NCI-H146 treated with DMSO at 0.1 percent for 48 hours (cell line): ENCODE data around the gene AXDND1.
"Not testable (repeated sequence)": the region's sequence is repeated elsewhere in the genome, so short reads cannot be mapped to it uniquely, and the experiment has no call there.

Experiments
- DNase-seq: peaks from one replicate; lab custom pipeline; 2025; ENCODE audit not compliant: unreplicated experiment; lab: John Stamatoyannopoulos, UW

AXDND1 gene

DNA sequence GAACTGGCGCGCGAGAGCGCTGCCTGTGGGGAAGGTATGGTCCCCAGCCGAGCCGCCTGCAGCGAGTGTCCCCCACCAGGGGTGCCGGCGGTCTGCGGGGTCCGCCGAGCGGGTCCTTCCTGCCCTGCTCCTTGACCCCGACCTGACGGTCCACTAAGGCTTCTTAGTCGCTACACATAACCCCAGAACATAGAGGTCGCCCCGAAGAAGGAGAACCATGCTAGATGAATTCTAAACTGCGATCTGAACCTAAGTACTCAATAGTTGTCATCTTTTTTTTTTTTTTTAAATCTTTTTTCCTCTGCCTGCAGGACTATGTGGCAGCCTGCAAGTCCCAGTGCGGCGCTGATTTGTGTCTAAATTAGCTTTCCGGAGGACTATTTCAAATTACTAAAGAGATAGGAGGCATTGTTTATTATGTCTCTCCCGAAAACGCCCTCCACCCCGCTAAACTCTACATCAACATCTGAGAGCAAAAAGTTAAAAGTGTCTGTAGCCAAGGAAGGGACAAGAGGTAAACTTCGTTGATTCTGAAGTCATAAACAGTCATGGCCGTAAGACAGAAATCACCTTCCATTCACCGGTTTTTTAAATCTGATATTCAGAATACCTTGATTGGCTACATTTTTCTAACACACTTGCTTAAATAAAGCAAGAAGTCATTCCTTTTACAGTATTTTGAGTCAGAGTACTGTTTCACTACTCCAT is 476 bp downstream of the AXDND1 start:
- no peak for DNase-seq

DNA sequence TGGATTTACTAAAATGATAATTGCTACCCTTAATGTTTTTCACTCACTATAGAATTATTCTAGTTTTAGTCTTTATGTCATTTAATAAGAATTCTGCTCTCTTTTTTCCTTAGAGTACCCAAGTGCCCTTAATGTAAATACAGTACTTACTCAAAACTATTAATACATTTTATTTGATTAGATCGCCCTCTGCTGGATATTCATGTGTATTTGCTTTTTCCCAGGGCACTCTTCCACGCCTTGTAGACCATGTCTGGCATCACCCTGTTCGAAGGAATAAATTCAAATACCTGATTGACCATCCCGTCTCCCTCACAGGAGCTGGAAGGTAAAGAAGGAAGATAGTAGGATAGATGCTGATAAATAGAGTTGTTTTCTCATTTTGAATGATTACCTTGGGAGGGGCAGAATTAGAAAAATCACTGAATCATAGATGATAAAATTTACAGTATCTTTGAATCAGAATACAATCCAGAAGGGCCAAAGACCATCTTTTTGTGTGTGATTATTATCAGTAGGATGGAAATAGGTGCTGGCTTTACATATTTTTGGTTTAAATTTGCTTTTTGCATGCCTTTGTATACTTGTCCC is 4.1 kb downstream of the AXDND1 start:
- peak; percentile 66 for DNase-seq

DNA sequence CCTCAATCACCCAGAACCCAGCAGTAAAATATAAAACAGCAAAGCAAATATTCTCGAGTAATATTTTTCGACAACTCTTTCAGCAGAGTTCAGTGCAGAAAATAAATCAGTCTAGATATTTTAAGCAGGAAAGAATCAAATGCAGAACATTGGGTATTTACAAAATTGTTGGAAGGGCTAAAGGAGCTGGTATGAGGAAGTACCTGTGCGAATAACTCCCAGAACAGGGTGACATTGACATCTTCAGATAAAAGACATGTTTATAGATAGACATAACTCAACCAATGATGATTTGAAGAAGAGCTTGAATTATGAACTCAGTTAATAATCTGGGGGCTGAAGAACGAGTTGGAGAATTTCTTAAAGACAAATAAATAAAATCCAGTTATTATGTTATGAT is 6.4 kb downstream of the AXDND1 start:
- DNase-seq, result no peak

DNA sequence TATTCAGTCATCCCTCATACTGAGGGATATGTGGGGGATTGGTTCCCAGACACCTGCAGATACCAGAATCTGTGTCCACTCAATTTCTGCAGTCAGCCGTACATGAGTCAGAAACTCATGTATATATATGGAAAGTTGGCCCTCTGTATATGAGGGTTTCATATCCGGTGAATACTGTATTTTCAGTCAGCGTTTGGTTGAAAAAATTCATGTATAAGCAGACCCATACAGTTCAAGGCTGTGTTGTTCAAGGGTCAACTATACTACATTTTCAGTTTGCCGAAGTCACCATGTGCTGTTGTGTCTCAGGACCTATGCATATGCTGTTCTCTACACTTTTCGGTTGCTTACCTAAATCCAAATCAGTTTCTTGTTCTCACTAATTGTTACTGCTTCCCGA is 10.5 kb downstream of the AXDND1 start:
- DNase-seq, result no peak

DNA sequence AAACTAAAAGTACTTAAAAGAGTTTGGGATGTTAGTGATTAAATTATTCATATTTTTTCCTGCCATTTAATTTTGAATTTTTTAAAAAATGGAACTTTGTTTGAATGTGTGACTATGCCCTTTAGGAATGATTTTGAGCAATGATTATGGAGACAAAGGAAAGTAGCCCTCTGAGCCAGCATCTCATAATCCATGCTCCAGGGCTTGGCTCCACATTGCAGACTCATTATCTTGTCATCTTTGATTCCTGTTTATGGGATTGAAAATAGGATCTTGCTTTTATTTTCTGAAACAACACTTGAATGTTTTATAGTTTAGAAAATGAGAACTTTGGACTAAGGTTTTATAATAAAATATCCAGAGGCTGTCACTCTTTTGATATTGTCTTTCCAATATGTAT is 14.5 kb downstream of the AXDND1 start:
- no peak for DNase-seq

DNA sequence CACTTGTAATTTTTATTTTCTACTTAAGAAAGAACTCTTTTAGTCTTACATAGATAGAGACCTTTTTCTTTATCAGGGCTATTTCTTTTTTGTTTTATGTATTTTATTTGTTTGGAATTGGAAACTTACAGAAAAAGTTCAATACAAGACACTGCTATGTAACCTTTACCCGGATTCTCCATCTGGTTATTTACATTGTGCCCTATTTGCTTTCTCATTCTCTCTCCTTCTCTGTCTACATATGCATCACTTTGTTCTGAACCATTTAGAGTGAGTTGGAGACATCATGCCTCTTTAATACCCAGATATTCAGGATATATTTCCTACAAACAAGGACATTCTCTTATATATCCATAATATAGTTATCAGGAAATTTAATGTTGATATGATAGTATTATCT is 18.3 kb downstream of the AXDND1 start:
- no peak for DNase-seq

DNA sequence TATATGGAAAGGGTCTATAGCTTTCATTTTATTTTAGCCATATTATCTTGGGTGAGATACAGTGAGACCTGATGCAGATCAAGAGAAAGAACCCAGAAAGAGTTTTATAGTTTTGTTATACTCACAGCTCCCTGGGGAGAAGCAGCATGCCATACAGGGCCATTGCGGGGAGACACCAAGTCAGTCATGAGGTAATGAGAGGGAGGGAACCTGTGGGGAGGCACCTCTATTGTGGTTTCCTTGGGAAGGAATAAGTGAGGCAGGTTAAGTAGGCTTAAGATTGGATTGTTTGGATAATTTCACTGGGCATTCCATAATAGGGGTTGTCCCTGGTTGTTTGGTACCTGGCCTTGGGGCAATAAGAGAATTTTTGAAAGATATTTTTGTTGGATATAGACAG is 19.7 kb downstream of the AXDND1 start:
- DNase-seq, result no peak

DNA sequence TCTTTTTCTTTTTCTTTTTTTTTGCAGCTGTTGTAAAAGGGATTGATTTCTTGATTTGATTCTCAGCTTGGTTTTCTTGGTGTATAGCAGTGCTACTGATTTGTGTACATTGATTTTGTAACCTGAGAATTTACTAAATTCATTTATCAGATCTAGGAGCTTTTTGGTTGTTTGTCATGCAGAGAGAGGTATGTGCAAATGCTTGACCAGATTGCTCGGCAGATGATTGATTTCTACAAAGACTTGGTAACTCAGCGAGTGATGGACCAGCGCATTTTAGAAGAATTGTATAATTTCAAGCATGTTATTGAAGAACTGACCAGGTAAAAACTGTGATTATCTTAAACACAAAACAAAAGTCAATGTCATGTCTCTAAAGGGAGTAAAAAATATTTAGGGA is 27.9 kb downstream of the AXDND1 start:
- DNase-seq, result no peak

DNA sequence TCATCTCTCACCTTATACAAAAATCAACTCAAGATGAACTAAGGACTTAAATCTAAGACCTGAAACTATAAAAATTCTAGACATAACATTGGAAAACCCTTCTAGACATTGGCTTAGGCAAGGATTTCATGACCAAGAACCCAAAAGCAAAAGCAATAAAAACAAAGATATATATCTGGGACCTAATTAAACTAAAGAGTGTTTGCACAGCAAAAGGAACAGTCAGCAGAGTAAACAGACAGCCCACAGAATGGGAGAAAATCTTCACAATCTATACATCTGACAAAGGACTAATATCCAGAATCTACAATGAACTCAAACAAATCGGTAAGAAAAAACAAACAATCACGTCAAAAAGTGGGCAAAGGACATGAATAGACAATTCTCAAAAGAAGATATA is 33.6 kb downstream of the AXDND1 start:
- DNase-seq, result not testable (repeated sequence)

DNA sequence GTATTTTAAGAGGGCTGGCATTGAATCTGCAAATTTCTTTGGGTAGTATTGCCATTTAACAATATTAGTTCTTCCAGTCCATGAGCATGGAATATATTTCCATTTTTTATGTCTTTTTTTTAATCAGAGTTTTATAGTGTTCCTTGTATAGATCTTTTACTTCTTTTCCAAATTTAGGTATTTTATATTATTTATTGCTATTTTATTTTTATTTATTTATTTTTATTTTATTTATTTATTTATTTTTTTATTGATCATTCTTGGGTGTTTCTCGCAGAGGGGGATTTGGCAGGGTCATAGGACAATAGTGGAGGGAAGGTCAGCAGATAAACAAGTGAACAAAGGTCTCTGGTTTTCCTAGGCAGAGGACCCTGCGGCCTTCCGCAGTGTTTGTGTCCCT is 52.0 kb downstream of the AXDND1 start:
- DNase-seq, result not testable (repeated sequence)

DNA sequence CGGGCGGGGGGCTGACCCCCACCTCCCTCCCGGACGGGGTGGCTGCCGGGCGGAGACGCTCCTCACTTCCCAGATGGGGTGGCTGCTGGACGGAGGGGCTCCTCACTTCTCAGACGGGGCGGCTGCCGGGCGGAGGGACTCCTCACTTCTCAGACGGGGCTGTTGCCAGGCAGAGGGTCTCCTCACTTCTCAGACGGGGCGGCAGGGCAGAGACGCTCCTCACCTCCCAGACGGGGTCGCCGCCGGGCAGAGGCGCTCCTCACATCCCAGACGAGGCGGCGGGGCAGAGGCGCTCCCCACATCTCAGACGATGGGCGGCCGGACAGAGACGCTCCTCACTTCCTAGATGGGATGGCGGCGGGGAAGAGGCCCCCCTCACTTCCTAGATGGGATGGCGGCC is 52.9 kb downstream of the AXDND1 start:
- DNase-seq, result not testable (repeated sequence)

DNA sequence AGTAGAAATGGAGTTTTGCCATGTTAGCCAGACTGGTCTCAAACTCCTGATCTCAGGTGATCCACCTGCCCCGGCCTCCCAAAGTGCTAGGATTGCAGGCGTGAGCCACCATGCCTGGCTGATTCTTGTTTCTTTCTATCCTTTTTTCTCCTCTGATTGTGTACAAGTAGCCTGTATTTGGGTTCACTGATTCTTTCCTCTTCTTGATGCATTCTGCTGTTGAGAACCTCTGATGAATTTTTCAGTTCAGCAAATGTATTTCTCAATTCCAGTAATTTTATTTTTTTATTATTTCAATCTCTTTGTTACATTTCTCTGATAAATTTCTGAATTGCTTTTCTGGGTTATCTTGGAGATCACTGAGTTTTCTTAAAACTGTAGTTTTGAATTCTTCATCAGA is 58.8 kb downstream of the AXDND1 start:
- no peak for DNase-seq

DNA sequence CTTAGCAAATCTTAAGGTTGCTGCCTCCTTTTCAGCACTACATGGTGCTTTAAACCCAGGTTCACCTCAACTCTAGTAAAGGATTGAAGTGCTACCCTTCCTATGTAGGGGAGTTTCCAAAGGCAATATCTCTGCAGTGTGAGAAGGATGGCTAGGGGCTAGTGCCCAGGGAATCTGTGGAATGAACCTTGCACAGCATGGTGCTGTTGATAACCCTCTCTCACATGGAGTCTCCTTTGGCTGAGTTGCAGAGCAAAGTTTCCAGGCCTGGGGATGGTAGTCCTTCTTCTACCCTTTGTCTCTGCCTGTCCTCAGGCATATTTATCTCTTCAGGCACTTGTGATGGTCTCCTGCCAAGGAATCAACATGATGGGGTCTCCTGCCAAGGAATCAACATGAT is 59.4 kb downstream of the AXDND1 start:
- no peak for DNase-seq

DNA sequence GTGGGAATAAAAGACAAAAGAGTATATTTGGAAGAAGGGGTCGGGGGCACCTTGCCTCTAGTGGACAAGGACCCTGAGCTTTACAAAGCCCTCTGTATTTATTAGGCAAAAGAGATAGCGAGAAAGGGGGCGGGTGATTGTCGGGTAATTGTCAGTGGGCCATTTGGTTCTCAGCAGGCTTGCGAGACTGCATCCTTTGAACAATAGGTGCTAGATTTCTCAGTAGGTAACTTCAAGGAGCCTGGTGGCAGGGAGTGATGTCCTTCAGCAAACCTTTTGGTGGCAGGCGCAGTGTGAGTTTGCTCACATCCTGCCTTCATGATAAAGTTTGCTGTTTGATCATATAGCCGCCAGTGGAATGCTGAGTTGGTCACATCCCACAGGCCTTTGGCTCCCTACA is 71.4 kb downstream of the AXDND1 start:
- no peak for DNase-seq

DNA sequence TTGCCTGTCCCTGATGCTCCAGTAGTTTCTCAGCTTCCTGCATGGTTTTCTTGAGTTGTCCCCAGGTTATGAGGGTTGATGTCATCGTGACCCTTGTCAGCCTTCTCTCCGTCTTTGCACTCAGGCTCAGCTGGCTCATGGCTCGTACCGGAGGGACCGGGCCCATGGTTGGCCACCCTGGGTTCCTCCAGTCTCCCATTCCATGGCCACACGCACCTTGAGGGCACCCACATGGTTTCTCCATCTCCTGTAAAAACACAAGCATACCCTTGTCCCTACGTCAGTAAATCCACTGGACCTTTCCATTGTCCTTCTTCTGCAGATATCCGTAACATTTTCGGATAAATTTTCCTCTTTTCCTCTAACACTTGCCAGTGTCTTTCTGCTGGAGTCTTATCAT is 73.9 kb downstream of the AXDND1 start:
- DNase-seq, result not testable (repeated sequence)

DNA sequence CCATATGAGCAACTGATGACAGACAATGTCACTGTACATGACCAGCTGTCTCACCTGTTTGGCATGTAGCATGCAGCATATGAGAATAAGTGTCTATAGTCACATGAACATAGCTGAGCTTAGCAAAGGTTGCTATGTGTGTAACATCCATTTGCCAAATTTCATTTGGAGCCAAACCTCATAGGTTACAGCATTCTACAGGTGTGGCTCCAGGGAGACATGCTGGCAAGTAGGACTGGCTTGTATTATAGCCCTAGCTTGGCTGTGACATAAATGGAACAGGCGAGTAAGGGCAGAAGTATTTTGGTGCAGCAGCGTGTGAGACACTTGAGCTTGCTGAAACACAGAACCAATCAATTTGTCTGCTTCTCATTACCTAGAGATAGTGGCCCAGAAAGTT is 74.5 kb downstream of the AXDND1 start:
- not testable (repeated sequence) for DNase-seq

DNA sequence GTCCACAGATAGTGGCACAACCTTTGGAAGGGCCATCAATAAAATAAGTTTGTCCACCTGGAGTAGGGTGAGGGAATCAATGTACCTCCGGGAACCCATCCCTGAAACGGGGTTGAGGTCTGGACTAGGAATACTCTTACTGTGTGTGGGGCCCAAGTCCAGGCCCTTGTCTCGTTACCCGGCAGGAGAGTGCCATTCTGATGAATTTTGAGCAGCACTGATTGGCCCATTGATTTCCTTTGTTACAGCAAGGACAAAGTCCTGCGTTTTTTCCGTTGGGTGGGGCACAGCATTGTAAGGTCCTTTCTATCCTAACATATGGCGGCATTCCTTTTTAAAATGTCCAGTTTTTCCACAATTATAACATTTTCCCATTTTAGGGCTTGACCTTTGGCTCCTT is 75.2 kb downstream of the AXDND1 start:
- no peak for DNase-seq

DNA sequence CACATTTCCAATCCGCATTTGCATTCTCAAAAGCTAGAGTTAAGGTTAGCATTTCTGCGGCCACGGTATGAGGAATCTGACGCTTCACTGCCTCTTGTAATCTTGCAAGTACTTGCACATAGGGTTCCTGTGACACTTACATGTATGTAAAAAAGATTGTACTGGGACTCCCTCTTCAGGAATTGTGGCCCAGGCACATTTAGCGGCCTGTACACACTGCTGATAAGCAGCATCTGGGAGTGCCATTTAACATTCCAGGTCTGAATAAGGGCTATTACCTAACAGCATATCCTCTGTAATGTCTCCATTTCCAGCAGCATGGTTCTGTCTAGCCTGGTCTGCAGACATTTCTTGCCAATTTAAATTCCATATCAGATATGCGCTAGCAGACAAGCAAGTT is 75.7 kb downstream of the AXDND1 start:
- no peak for DNase-seq

DNA sequence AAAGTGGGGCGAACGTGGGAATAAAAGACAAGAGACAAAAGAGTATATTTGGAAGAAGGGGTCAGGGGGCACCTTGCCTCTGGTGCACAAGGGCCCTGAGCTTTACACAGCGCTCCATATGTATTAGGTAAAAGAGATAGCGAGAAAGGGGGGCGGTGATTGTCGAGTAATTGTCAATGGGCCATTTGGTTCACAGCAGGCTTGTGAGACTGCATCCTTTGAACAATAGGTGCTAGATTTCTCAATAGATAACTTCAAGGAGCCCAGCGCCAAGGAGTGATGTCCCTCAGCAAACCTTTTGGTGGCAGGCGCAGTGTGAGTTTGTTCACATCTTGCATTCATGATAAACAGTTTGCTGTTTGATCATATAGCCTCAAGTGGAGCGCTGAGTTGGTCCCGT is 77.1 kb downstream of the AXDND1 start:
- not testable (repeated sequence) for DNase-seq

DNA sequence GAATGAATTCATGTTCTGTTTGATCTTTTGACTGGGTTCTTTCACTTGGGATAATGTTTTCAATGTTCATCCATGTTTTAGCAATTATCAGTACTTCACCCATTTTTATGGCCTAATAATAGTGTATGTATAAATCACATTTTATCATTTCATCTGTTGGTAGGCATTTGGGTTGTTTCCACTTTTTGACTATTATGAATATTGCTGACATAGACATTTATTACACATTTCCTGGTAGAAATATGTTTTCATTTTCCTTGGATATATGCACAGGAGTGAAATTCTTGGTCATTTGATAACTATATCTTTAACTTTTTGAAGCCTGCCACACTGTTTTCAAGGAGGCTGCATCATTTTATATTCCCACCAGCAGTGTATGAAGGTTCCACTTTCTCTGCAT is 79.8 kb downstream of the AXDND1 start:
- no peak for DNase-seq

DNA sequence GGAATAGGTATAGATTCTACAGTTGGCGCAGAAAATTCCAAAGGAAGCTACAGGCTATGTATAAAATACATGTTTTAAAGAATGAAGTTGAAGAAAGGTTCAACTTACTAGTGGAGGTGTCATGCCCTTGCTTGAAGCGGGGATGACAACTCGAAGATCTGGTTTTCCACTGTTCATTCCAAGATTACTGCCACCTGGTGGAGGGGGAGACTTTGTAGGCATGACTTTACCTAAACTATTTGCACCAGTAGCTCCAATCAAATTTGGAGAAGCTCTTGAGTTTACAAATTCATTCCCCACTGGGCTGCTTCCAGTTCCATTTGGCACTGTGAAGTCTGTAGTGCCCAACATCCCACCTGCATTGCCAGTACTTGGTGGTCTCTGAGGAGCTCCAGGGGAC is 81.7 kb downstream of the AXDND1 start:
- no peak for DNase-seq

DNA sequence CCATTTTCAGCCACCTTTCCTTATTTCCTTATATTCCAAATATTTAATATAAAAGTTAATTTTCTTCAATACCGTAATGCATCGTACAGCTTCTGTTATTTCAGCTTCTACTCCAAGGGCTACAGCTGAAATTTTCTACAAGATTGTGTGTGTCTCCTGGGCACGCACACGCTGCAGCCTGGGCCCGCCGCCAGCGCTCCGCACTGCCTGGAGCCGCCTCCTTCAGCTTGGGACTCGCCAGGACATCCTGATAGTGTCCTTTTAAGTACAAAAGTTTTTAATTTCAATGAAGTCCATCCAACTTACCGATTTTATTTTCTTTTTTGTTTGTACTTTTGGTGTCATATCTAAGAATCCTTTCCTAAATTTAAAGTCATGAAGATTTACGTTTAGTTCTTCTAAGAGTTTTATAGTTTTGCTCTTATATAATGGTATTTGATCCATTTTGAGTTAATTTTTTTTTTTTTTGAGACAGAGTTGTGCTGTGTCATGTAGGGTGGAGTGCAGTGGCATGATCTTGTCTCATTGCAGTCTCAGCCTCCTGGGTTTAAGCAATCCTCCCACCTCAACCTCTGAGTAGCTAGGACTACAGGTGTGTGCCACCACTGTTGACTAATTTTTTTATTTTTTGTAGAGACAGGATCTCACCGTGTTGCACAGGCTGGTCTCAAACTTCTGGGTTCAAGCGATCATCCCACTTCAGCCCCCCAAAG is 82.8 kb downstream of the AXDND1 start:
- no peak for DNase-seq
